Activated CD8-positive, alpha-beta memory T cell treated with anti-CD3 and anti-CD28 coated beads for 4 hours (primary cell): ENCODE measurements around the gene PGM1.

Source experiments
- DNase-seq, 2 donors: peaks; one replicate each; pipeline ENCODE4 v3.0.0-alpha.2; 2020; ENCODE audit warnings: low read depth in 2 of 2

PGM1 gene

GRCh38 chr1:63601061-63601460 is 7.8 kb downstream of the PGM1 start:
- no peak for DNase-seq

GRCh38 chr1:63601463-63601862 is 8.3 kb downstream of the PGM1 start:
- DNase-seq: no peak

- no peak for DNase-seq
Observed at GRCh38 chr1:63601912-63602311, 8.7 kb downstream of the PGM1 start.

- DNase-seq: no peak
Observed at GRCh38 chr1:63602629-63603028, 9.4 kb downstream of the PGM1 start.

GRCh38 chr1:63603810-63604209 is 10.6 kb downstream of the PGM1 start:
- DNase-seq: no peak

- no peak for DNase-seq
Observed at GRCh38 chr1:63607322-63607721, 14.1 kb downstream of the PGM1 start.

- DNase-seq: no peak
Observed at GRCh38 chr1:63611231-63611630, 18.0 kb downstream of the PGM1 start.

GRCh38 chr1:63612564-63612963 is 19.4 kb downstream of the PGM1 start:
- no peak for DNase-seq

- no peak for DNase-seq
Observed at GRCh38 chr1:63612971-63613370, 19.8 kb downstream of the PGM1 start.

- DNase-seq: peak; percentile 14 to 20
Observed at GRCh38 chr1:63615768-63616420, 22.7 kb downstream of the PGM1 start.

GRCh38 chr1:63617450-63617849 is 24.2 kb downstream of the PGM1 start:
- no peak for DNase-seq

GRCh38 chr1:63618011-63618410 is 24.8 kb downstream of the PGM1 start:
- no peak for DNase-seq

GRCh38 chr1:63619558-63619957 is 26.3 kb downstream of the PGM1 start:
- no peak for DNase-seq

GRCh38 chr1:63620671-63621070 is 27.5 kb downstream of the PGM1 start:
- no peak for DNase-seq

GRCh38 chr1:63621075-63621474 is 27.9 kb downstream of the PGM1 start:
- no peak for DNase-seq

GRCh38 chr1:63621698-63622097 is 28.5 kb downstream of the PGM1 start:
- DNase-seq: no peak

- no peak for DNase-seq
Observed at GRCh38 chr1:63622849-63623566, 29.8 kb downstream of the PGM1 start.

GRCh38 chr1:63623952-63624351 is 30.7 kb downstream of the PGM1 start:
- no peak for DNase-seq

GRCh38 chr1:63624911-63625310 is 31.7 kb downstream of the PGM1 start:
- no peak for DNase-seq

GRCh38 chr1:63626222-63626621 is 33.0 kb downstream of the PGM1 start:
- DNase-seq: no peak

- no peak for DNase-seq
Observed at GRCh38 chr1:63628607-63629006, 35.4 kb downstream of the PGM1 start.

- DNase-seq: no peak
Observed at GRCh38 chr1:63630238-63630637, 37.0 kb downstream of the PGM1 start.

- no peak for DNase-seq
Observed at GRCh38 chr1:63630666-63631065, 37.5 kb downstream of the PGM1 start.

- DNase-seq: no peak
Observed at GRCh38 chr1:63632110-63632509, 38.9 kb downstream of the PGM1 start.
